Ovary (tissue), 3 donors: ENCODE results near the gene BRAF.

Source experiments
- POLR2A ChIP-seq: fragments of 450-650 bp; IDR thresholded peaks from one replicate; pipeline ENCODE4 v1.6.1; 2017; ENCODE audit warnings: antibody characterized with exemption, mild to moderate bottlenecking, moderate library complexity
- TF ChIP-seq, protein P1 (sequence below), 3 donors: fragments of 450-650 bp in 2 of 3; fragments of 200-600 bp in 1 of 3; IDR thresholded peaks; one replicate each; pipeline versions ENCODE4 v1.5.1 to v1.8.0; 2016 to 2022; ENCODE audit warnings: antibody characterized with exemption in 3 of 3, mild to moderate bottlenecking in 1 of 3
- donor health status: DM: no; HTN: no; CAD: no.

DNA sequence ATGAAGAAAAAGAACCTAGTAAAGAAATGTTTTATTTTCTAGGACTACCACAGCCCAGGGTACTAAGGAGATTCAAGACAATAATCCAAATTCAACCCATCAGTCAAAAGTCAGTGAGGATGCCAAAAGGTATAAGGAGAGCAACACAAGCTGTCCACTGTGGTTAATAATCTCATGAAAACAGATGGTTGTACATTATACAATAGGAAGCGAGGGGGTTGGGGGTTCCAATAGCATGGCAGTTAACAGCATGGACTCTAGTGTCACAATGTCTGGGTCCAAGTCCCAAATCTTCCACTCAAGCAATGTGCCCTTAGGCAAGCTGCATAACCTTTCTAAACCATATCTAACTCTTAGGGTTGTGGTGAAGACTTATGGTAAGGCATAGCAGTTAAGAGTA, 35.1 kb downstream of the BRAF start:
- TF ChIP-seq, protein P1, sequence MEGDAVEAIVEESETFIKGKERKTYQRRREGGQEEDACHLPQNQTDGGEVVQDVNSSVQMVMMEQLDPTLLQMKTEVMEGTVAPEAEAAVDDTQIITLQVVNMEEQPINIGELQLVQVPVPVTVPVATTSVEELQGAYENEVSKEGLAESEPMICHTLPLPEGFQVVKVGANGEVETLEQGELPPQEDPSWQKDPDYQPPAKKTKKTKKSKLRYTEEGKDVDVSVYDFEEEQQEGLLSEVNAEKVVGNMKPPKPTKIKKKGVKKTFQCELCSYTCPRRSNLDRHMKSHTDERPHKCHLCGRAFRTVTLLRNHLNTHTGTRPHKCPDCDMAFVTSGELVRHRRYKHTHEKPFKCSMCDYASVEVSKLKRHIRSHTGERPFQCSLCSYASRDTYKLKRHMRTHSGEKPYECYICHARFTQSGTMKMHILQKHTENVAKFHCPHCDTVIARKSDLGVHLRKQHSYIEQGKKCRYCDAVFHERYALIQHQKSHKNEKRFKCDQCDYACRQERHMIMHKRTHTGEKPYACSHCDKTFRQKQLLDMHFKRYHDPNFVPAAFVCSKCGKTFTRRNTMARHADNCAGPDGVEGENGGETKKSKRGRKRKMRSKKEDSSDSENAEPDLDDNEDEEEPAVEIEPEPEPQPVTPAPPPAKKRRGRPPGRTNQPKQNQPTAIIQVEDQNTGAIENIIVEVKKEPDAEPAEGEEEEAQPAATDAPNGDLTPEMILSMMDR (IDR thresholded peaks at IDR 0.05) = no peak
- no peak for TF ChIP-seq POLR2A
